T follicular helper cell (primary cell): ENCODE data around the gene RPAP3.
A peak's percentile ranks its signal among the peaks of the same experiment; 100 is the strongest.
"Not testable (repeated sequence)": the region's sequence is repeated elsewhere in the genome, so short reads cannot be mapped to it uniquely, and the experiment has no call there.

Experiments
- DNase-seq: peaks from one replicate; pipeline ENCODE4 v3.0.0-alpha.2; 2020; ENCODE audit warnings: low read depth

The RPAP3 gene

DNA sequence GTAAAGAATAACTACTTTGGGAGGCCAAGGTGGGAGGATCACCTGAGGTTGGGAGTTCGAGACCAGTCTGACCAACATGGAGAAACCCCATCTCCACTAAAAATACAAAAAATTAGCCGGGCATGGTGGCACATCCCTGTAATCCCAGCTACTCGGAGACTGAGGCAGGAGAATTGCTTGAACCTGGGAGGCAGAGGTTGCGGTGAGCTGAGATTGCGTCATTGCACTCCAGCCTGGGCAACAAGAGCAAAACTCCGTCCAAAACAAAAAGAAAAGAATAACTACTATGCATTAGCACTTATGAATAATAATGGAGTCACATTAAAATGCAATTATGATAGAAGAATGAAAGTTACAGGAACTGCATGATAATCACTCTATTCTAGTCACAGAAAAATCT lies 37.9 kb downstream of the RPAP3 start:
- DNase-seq: not testable (repeated sequence)

GRCh38 chr12:47652521-47653234 lies 53.2 kb downstream of the RPAP3 start:
- DNase-seq: no peak

GRCh38 chr12:47651368-47652254 lies 54.2 kb downstream of the RPAP3 start:
- DNase-seq: peak; percentile 22

DNA sequence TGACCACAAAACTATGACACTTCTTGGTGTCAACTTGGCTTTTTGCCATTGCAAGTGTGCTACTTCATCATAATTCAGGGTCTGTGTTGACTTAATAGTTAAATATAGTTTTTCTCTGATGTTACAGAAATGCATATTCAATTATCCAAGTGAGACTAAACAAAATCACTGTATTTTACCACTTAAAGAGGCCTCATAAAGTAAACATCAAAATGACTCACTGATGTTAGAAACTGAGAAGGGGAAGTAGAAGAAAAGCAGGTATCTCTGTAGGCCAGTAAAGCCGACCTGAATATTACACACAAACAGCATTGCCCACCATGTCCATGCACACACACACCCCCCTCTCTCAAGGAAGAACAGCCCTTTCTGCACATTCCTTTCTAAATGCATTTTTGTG lies 55.4 kb downstream of the RPAP3 start:
- DNase-seq: no peak

GRCh38 chr12:47649381-47649780 lies 56.4 kb downstream of the RPAP3 start:
- no peak for DNase-seq

DNA sequence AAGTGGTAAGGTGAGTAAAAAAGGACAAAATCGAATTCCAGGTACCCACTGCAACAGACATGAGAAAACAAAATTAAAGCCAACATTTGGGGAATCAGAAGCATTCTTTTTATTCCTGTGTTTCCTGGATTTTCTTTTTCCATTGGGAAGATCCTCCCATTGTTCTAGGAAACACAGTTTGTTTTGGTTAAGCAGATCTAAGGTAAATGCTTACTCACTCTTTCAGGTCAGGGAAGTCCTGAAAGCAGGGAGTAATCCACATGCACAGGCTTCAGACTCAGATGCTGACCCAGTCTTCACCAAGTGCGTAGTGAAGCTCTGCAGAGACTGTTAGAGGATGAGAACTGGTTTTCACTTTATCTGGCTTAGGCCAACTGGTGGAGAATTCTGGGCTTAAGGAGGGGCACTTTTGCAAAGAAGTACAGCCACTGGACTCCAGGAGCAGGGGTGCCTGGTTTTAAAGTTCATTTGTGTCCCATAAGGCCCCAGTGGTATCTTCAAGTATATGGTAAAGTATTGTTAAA lies 57.7 kb downstream of the RPAP3 start:
- DNase-seq: no peak

- not testable (repeated sequence) for DNase-seq
Observed at GRCh38 chr12:47642310-47642709, 63.5 kb downstream of the RPAP3 start.

- DNase-seq: peak; percentile 10
Observed at GRCh38 chr12:47636908-47637780, 68.7 kb downstream of the RPAP3 start.

DNA sequence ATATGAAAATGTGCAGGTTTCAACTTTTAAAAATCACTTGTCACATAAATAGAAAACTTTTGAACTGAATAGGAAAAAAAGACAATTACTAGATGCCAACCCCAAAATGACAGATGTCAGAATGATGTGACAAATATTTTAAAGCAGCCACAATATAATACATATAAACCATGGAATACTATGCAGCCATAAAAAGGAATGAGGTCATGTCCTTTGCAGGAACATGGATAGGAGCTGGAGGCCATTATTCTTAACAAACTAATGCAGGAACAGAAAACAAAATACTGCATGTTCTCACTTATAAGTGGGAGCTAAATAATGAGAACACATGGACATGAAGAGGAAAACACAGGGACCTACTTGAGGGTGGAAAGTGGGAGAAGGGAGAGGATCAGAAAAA lies 70.1 kb downstream of the RPAP3 start:
- DNase-seq: not testable (repeated sequence)

GRCh38 chr12:47634127-47634526 lies 71.7 kb downstream of the RPAP3 start:
- no peak for DNase-seq

DNA sequence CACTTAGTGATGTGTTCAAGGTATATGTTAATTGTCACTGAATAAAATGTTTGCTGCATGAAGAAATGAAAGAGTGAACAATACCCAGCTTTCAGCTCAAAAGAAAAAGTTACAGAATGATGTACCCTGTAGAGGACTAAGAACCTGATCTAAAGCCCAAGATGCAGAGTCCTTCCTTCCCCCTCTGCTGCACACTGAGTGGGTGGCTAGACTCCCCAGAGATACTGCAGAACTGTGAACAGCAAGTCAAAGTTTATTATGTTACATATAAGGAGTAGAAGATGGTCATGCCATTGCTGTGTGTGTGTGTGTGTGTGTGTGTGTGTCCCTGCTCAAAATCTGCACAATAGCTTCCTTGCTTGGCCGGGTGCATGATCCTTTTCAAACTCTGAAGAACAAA lies 83.9 kb downstream of the RPAP3 start:
- DNase-seq: no peak

- DNase-seq: no peak
Observed at GRCh38 chr12:47617476-47617875, 88.4 kb downstream of the RPAP3 start.

DNA sequence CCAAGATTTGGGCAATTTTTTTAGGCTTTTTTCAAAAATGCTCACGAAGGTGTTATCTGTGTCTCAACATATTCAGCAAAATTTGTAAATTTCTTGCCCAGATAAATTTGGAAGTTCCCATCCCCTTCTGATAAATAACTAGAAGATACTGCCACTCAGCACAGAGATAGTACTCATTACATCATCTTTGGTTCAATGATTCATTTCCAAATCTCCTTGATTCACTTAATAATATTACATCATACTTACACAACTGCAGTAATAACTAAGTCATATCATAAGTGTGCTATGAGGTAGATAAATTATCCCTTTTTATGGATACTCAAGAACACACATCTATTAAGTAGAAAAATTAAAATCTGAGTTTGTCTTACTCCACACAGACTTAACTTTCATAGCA lies 89.4 kb downstream of the RPAP3 start:
- DNase-seq: no peak

DNA sequence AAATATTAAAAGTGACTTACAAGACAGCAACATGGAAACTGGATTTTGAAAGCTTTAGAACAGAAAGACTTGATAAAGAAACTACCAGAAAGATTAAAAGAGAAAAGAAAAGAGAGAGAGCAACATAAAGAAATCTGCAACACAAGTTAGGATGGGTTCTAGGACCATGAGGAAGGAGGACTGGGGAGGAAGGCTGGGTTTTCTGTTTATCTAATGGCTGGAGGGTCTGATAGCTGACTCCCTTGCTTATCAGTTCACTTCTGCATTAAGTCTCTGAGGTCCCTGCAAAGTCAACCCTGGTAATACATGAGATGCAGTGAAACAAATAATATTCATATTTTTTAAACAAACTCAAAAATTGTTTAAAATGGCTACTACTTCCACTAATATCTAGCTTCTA lies 90.1 kb downstream of the RPAP3 start:
- DNase-seq: no peak

DNA sequence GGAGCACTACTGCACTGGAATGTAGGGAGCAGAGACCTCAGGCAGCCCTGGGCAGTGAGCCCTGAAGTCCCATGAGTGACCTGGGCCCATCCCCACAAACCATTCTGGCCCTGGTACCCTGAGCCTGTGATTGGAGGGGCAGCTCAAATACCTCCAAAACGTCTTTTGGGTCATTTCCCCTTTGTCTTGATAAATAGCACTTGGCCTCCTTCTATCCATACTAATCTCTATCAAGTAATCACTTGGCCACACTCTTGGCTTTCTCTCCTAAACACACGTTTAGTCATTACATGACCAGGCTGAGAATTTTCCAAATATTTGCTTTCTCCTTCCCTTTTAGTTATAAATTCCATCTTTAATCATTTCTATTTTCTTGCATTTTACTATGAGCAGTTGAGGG lies 91.3 kb downstream of the RPAP3 start:
- DNase-seq: no peak

GRCh38 chr12:47612953-47613352 lies 92.9 kb downstream of the RPAP3 start:
- no peak for DNase-seq

DNA sequence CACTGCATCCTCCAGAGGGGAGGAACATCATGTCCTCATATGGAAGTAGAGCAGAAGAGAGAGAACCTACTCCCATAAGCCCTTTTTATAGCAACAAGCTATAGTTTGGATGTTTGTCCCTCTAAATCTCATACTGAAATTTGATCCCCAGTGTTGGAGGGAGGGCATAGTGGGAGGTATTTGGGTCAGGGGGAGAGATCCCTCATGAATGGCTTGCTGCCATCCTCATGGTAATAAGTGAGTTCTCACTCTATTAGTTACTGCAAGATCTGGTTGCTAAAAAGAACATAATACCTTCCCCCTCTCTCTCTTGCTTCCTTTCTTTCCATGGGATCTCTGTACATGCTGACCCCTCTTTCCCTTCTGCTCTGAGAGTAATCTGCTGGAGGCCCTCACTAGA lies 93.9 kb downstream of the RPAP3 start:
- no peak for DNase-seq
